Muscle of leg (tissue), 11 donors: ENCODE data around the gene INPP4B. TPM values are rescaled to one million over a fixed set of nuclear protein-coding genes. Genes with fewer than 3 reads are reported as not detected.
A peak's percentile ranks its signal among the peaks of the same experiment; 100 is the strongest.
"Not testable (repeated sequence)": the region's sequence is repeated elsewhere in the genome, so short reads cannot be mapped to it uniquely, and the experiment has no call there.

Experiments
- DNase-seq: peaks from one replicate; pipeline ENCODE4 v3.0.0; 2013
- H3K27ac ChIP-seq: one replicate; pipeline ENCODE4 v1.5.1; 2013; ENCODE audit warnings: mild to moderate bottlenecking, low read length, control low read depth
- H3K27me3 ChIP-seq: one replicate; pipeline ENCODE4 v1.6.1; 2013; ENCODE audit warnings: low read length; ENCODE audit not compliant: control insufficient read depth, insufficient read depth
- H3K36me3 ChIP-seq: one replicate; pipeline ENCODE4 v1.6.1; 2013; ENCODE audit warnings: low read length; ENCODE audit not compliant: control insufficient read depth, insufficient read depth
- H3K4me1 ChIP-seq: one replicate; pipeline ENCODE4 v1.6.1; 2013; ENCODE audit warnings: low read length; ENCODE audit not compliant: control insufficient read depth, insufficient read depth
- H3K4me3 ChIP-seq: one replicate; pipeline ENCODE4 v1.5.1; 2013; ENCODE audit warnings: low read length, control low read depth
- H3K9me3 ChIP-seq: replicated peaks from 2 replicates; pipeline ENCODE4 v1.6.1; 2013; ENCODE audit warnings: low read depth, low read length; ENCODE audit not compliant: control insufficient read depth
- WGBS: methylation state at CpG from one replicate; pipeline ENCODE4 v1.1.5; 2013; ENCODE audit warnings: missing lambda C conversion rate; ENCODE audit not compliant: insufficient coverage; 5-methylcytosine and 5-hydroxymethylcytosine counted together
- polyA plus RNA-seq, 8 donors: library from polyadenylated mRNA; unstranded; fragments of 120-200 nt; gene quantifications; one replicate each; pipeline versions ENCODE4 v1.2.1 to v1.2.3, GENCODE V29; 2013; ENCODE audit warnings: inconsistent platforms in 1 of 8, low replicate concordance in 1 of 8; ENCODE audit not compliant: insufficient read length in 8 of 8, insufficient read depth in 1 of 8
- total RNA-seq: library from RNA; stranded (reverse); fragments of 120-200 nt; gene quantifications from one replicate; pipeline ENCODE4 v1.2.4, GENCODE V29; 2013

Gene INPP4B
- total and polyA plus RNA-seq, 9 donors, result 15.7 to 55.1 (median 30.6) TPM

DNA sequence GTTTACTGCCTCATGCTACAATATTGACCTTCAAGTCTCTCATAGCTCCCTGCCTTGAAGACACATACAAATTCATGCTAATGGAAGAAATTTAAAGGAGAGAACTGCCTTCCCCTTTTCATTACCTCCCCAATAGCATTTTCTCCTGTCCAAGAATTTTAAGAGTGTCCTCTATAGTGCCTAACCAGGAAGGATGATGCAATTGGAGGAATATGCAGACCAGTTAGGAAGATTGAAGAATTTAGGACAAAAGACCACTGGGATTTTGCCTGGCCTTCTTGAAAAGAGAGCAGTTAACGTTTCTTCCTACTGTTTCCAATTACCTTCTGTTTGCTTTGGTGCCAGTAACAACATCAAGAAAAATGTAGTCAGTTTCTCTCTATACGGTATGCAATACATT, 443.9 kb downstream of the INPP4B start:
- no CpG with 5 or more reads among the region's 2 CpGs for WGBS
- Histone ChIP-seq H3K27ac (peak overlapping the region; percentile 97), H3K27me3 (no peaks in the 10 kb centered on the region), H3K4me1 (peaks cover 19% of the 10 kb centered on the region), H3K9me3 (no peaks in the 10 kb centered on the region), H3K36me3 (no peaks in the 10 kb centered on the region), H3K4me3 (peak overlapping the region; percentile 28)
- peak; percentile 84 for DNase-seq

- 94% methylated on average over 5 of the region's 16 CpGs for whole genome bisulfite sequencing
- not testable (repeated sequence) for H3K4me3 ChIP-seq, DNase-seq, H3K27me3 ChIP-seq, H3K9me3 ChIP-seq, H3K27ac ChIP-seq, H3K4me1 ChIP-seq, H3K36me3 ChIP-seq
Observed at GRCh38 chr4:142397364-142397991, 448.6 kb downstream of the INPP4B start.

DNA sequence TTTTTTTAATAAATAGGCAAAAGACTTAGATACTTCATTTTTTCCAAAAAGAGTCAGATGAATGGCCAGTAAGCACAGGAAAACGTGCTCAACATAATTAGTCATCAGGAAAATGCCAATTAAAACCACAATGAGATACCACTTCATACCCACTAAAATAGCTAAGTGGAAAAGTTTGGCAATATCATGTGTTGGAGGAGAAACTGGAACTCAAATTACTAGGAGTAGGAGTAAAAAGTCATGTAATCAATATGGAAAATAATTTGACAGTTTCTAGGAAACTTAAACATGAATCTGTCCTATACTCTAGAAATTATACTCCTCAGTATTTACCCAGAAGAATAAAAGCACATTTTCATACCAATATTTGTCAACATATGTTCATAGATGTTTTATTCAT, 449.8 kb downstream of the INPP4B start:
- Histone ChIP-seq H3K36me3 (no peaks in the 10 kb centered on the region), H3K9me3 (no peaks in the 10 kb centered on the region), H3K27me3 (no peaks in the 10 kb centered on the region), H3K4me3 (no peak overlapping the region), H3K27ac (no peak overlapping the region), H3K4me1 (no peaks in the 10 kb centered on the region)
- WGBS, result no CpG with 5 or more reads among the region's 1 CpG
- no peak for DNase-seq

DNA sequence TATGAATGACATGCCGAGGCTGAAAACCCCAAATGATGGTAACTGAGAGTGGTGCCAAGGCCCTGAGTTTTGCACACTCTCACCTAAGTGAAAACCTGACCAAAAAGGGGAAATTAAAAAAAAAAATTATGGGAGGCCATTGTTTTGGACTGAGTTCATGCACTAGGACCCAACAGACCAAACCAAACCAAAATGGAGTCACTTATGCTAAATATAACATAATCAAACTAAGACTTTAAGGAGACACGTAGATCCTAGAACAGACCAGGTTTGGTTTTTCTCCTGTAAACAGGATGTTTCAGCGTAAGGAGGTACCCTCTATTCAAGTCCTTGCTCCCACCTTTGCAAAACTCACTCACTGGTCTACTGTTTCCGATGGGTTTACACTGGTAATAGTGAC, 453.0 kb downstream of the INPP4B start:
- H3K27ac ChIP-seq, result no peak overlapping the region
- H3K4me1 ChIP-seq, result no peaks in the 10 kb centered on the region
- no peak overlapping the region for H3K4me3 ChIP-seq
- H3K9me3 ChIP-seq, result peaks cover 3% of the 10 kb centered on the region
- DNase-seq, result no peak
- H3K27me3 ChIP-seq, result no peaks in the 10 kb centered on the region
- 100% methylated on average over 1 of the region's 4 CpGs for WGBS
- H3K36me3 ChIP-seq, result no peaks in the 10 kb centered on the region

GRCh38 chr4:142386856-142387255, 459.2 kb downstream of the INPP4B start:
- DNase-seq, result no peak
- no peak overlapping the region for H3K4me3 ChIP-seq
- no peaks in the 10 kb centered on the region for H3K27me3 ChIP-seq
- no peaks in the 10 kb centered on the region for H3K36me3 ChIP-seq
- H3K9me3 ChIP-seq, result peaks cover 3% of the 10 kb centered on the region
- H3K27ac ChIP-seq, result peak overlapping the region; percentile 29
- H3K4me1 ChIP-seq, result peaks cover 2% of the 10 kb centered on the region
- WGBS, result 8% methylated on average over 2 of the region's 6 CpGs

GRCh38 chr4:142386449-142386848, 459.7 kb downstream of the INPP4B start:
- Histone ChIP-seq H3K4me1 (peaks cover 2% of the 10 kb centered on the region), H3K36me3 (no peaks in the 10 kb centered on the region), H3K27ac (peak overlapping the region; percentile 29), H3K4me3 (no peak overlapping the region), H3K27me3 (no peaks in the 10 kb centered on the region), H3K9me3 (peaks cover 3% of the 10 kb centered on the region)
- WGBS, result 77% methylated on average over 5 of the region's 8 CpGs
- no peak for DNase-seq

DNA sequence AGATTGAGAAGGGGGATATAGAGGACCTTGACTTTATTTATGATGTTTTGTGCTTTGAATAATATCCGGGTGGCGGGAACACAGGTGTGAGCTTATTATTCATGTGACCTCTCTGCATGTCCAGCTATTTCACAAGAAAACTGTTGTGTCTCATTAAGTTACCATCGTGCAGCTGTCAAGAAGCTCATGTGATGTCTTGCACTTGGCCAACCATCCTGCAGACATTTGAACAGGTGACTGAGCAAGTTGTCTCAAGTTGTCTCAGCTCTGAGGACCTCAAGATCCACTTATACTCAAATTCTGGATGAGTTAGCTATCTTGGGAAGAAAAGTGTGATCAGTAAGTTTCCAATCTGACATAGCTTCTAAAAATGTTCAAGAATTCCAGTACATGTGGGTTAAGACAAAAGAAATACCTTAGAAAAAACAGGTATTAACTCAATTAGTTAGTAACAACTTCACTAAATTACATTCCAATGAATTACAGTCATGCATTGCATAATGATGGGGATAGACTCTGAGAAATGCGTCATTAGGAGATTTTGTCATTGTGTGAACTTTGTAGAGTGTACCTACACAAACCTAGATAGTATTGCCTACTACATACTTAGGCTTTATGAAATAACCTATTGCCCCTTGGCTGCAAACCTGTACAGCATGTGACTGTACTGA, 462.2 kb downstream of the INPP4B start:
- Histone ChIP-seq H3K27me3 (no peaks in the 10 kb centered on the region), H3K27ac (no peak overlapping the region), H3K36me3 (no peaks in the 10 kb centered on the region), H3K9me3 (no peaks in the 10 kb centered on the region), H3K4me1 (peaks cover 6% of the 10 kb centered on the region), H3K4me3 (no peak overlapping the region)
- 79% methylated on average over 3 of the region's 4 CpGs for WGBS
- DNase-seq, result peak; percentile 40

DNA sequence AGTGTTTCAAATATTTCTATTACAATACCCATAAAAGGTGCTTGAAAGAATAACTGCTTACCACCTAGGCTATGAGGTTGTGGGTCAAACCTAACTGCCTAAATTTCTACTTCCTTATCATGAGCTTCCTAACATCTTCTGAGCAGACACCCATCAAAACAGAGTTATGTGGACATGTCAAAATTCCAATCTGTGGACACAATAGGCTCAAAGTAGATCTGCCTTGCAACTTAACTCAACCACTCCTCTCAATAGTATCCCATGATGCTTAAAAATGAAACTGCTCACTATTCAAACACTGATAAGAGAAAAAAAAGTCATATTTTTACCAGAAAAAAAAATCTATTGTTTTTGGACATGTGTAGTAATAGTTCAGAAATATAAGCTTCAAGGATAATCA, 462.7 kb downstream of the INPP4B start:
- DNase-seq, result no peak
- H3K9me3 ChIP-seq, result no peaks in the 10 kb centered on the region
- H3K4me3 ChIP-seq, result no peak overlapping the region
- H3K27me3 ChIP-seq, result no peaks in the 10 kb centered on the region
- H3K36me3 ChIP-seq, result no peaks in the 10 kb centered on the region
- peak overlapping the region; percentile 9 for H3K27ac ChIP-seq
- H3K4me1 ChIP-seq, result peaks cover 8% of the 10 kb centered on the region

- 48% methylated on average over 4 of the region's 5 CpGs for WGBS
- Histone ChIP-seq H3K9me3 (no peaks in the 10 kb centered on the region), H3K27me3 (no peaks in the 10 kb centered on the region), H3K4me3 (no peak overlapping the region), H3K4me1 (peaks cover 7% of the 10 kb centered on the region), H3K27ac (peak overlapping the region; percentile 4), H3K36me3 (no peaks in the 10 kb centered on the region)
- DNase-seq, result no peak
Observed at GRCh38 chr4:142380052-142380602, 466.0 kb downstream of the INPP4B start.

- 33% methylated on average over 1 of the region's 4 CpGs for whole genome bisulfite sequencing
- no peak overlapping the region for H3K4me3 ChIP-seq
- H3K4me1 ChIP-seq, result peaks cover 7% of the 10 kb centered on the region
- DNase-seq, result peak; percentile 35
- H3K27ac ChIP-seq, result peak overlapping the region; percentile 4
- no peaks in the 10 kb centered on the region for H3K9me3 ChIP-seq
- no peaks in the 10 kb centered on the region for H3K36me3 ChIP-seq
- H3K27me3 ChIP-seq, result no peaks in the 10 kb centered on the region
Observed at GRCh38 chr4:142379277-142380051, 466.6 kb downstream of the INPP4B start.
